ENCODE data around the gene LPAR5.

The LPAR5 gene

DNA sequence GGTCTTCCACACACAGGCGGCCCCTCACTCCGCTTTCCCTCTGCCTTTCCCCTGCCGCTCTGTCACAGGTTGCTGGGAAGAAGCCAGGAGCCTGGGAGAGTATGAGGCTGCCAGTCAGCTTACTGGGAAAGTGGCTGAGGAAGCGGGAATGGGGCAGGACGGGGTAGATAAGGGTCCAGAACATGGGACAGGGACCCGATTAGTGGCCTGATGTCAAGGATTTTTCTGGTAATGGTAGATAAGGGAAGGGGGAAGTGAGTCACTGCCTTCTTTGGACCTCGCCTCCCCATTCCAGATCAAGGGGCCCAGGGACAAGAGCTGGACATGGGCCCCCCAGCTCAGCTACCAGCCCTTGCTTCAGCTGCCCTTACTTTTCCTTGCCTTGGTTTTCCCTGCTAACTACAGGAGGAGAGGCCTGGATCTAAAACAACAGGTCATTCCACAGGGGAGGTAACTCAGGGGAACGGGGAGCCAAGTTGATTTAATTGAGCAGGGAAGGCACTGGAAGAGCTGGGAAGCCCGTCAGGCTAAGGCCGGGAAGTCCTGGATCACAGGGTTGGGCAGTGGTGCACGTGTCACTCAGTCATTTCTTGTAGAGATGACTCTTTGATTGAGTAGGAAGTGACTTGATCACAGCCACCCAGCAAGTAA is 3.5 kb upstream of the LPAR5 start:
- in situ Hi-C loops (cut with HindIII; ENCODE audit: low sequenced_read_pairs) = no loop called here

- in situ Hi-C loops (cut with HindIII; ENCODE audit: low sequenced_read_pairs) = no loop called here
These were observed 2.5 kb upstream of the LPAR5 start for GRCh38 chr12:6638305-6638704.

- in situ Hi-C loops (cut with HindIII; ENCODE audit: low sequenced_read_pairs) = no loop called here
These were observed 344 bp downstream of the LPAR5 start for GRCh38 chr12:6635375-6635855.

- in situ Hi-C loops (cut with HindIII; ENCODE audit: low sequenced_read_pairs) = no loop called here
These were observed 3.5 kb downstream of the LPAR5 start for GRCh38 chr12:6632026-6632983.

- in situ Hi-C loops (cut with HindIII; ENCODE audit: low sequenced_read_pairs) = no loop called here
These were observed 4.2 kb downstream of the LPAR5 start for GRCh38 chr12:6631549-6631961.

GRCh38 chr12:6630736-6631135 is 5.0 kb downstream of the LPAR5 start:
- in situ Hi-C loops (cut with HindIII; ENCODE audit: low sequenced_read_pairs) = no loop called here

GRCh38 chr12:6627616-6628015 is 8.1 kb downstream of the LPAR5 start:
- in situ Hi-C loops (cut with HindIII; ENCODE audit: low sequenced_read_pairs) = no loop called here

GRCh38 chr12:6626654-6627283 is 9.0 kb downstream of the LPAR5 start:
- in situ Hi-C loops (cut with HindIII; ENCODE audit: low sequenced_read_pairs) = no loop called here

- in situ Hi-C loops (cut with HindIII; ENCODE audit: low sequenced_read_pairs) = no loop called here
These were observed 14.9 kb downstream of the LPAR5 start for GRCh38 chr12:6620885-6621274.

- in situ Hi-C loops (cut with HindIII; ENCODE audit: low sequenced_read_pairs) = no loop called here
These were observed 15.4 kb downstream of the LPAR5 start for GRCh38 chr12:6620137-6620884.

GRCh38 chr12:6618483-6619225 is 17.1 kb downstream of the LPAR5 start:
- in situ Hi-C loops (cut with HindIII; ENCODE audit: low sequenced_read_pairs) = no loop called here

GRCh38 chr12:6615802-6616201 is 20.0 kb downstream of the LPAR5 start:
- in situ Hi-C loops (cut with HindIII; ENCODE audit: low sequenced_read_pairs) = no loop called here

GRCh38 chr12:6614513-6615172 is 21.1 kb downstream of the LPAR5 start:
- in situ Hi-C loops (cut with HindIII; ENCODE audit: low sequenced_read_pairs) = no loop called here

DNA sequence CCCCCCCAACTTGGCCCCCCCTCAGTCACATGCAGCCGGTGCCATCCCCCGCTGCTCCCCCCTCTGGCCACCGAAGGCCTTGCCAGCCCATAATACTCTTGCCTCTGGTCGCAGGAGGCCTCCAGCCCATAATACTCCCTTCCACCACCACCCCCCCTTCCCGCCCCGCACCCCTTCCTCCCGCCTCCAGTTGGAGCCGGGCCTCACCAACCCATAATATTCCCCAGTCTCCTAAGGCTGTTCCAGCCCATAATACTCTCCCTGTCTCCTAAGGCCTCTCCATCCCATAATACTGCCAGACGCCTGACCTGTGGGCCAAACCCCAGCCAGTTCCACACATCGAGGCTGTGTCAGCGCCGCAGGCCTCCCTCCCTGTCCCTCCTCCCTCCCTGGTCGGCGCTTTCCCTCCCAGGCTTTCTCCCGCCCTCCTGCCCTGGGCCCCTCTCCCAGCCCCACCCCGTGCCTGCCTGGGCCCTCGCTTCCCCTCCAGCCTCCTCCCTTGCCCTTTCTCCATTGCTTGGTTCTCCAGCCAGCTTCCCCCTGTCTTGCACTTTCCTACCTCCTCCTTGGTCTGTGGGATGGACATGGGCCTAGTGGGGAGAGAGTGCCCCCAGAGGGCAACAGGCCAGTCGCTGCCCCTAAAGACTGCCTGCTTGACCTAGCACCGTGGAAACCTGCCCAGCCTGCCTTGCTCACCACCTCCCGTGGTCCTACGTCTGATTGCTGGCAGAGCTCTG is 21.8 kb downstream of the LPAR5 start:
- in situ Hi-C loops (cut with HindIII; ENCODE audit: low sequenced_read_pairs) = no loop called here

DNA sequence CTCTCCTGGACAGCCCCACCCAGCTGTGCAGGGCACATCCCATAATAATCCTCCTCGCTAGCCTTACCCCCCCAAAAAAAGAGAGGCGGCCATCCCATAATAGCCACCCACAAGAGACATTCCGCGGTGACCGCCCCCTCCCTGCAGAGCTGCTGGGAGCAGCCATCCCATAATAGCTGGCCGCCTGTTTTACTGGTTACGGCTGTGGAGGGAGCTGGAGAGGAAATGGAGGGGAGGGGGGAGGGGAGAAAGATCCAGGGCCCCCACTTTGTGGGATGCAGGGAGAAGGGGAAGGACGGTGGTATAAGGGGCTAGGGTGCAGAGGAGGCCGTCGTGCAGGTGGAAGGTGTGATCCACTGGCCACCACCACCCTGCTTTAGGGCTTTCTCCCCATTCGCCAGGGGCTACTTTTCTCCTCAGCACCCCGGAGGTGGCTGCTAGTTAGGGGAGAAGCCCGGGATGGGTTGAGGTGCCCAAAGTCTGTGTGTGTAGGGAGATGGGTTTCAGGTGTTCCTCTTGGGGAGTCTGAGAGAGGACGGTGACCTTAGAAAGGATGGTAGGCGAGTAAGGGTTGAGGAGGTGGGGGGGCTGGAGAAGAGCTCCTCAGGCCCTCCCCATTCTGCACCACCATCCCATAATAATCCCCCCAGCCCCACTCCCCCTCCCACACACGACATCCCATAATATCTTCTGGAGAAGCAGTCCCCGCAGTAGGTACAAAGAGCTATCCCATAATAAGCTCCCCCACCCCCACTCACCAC is 22.6 kb downstream of the LPAR5 start:
- in situ Hi-C loops (cut with HindIII; ENCODE audit: low sequenced_read_pairs) = no loop called here

DNA sequence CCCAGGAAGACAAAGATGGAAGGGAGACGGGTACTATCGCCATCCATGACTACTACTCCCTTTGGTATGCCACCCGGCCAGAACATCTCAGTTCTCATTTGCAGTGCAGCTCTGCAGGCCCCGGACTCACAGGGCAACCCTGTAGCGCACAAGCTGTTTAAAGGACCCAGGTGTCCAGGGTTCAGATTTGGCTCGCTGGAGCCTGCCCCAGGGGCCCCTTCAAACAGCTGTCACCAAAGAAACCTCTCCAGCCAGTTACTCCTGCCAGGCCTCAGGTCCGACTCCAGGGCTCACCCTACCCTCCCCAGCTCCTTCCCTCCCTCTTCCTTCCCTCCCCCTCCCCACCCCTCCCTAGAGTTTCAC is 23.1 kb downstream of the LPAR5 start:
- in situ Hi-C loops (cut with HindIII; ENCODE audit: low sequenced_read_pairs) = no loop called here

DNA sequence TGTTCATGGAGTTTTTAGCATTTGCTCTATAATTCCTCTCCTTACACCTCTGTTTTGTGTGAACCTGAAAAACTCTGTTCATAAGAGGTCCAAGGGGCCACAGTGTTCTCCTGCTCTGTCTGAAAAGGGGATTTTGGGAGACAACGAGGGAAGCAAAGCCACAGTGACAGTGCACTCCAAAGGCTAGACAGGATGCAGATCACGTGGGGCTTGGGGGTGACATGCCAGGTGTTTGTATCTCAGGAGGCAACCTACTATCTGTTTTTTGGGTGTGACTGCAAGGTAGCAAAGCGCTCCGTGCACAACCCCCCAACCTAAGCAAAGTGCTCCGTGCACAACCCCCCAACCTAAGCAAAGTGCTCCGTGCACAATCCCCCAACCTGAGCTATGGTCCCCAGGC is 23.5 kb downstream of the LPAR5 start:
- in situ Hi-C loops (cut with HindIII; ENCODE audit: low sequenced_read_pairs) = no loop called here

- in situ Hi-C loops (cut with HindIII; ENCODE audit: low sequenced_read_pairs) = no loop called here
These were observed 27.0 kb downstream of the LPAR5 start for GRCh38 chr12:6608592-6609281.

All from DLD1 (cell line).